Lower lobe of right lung (tissue), 2 donors: ENCODE data around the gene NRIP1. TPM values are rescaled to one million over a fixed set of nuclear protein-coding genes. Genes with fewer than 3 reads are reported as not detected.
A peak's percentile ranks its signal among the peaks of the same experiment; 100 is the strongest.

Experiments
- ATAC-seq, 2 donors: fragments of 200-7000 bp; cut with Tn5 transposase; one replicate each; pipeline ENCODE4 v1.9.1; 2020 to 2022; ENCODE audit warnings: mild to moderate bottlenecking in 2 of 2, moderate library complexity in 2 of 2
- DNase-seq: peaks from one replicate; pipeline ENCODE4 v3.0.0-alpha.2; 2020
- H3K27ac ChIP-seq: fragments of 200-600 bp; one replicate; pipeline ENCODE4 v1.8.0; 2022
- H3K27me3 ChIP-seq: fragments of 200-600 bp; one replicate; pipeline ENCODE4 v1.8.0; 2022; ENCODE audit warnings: low read depth
- H3K36me3 ChIP-seq: fragments of 200-600 bp; one replicate; pipeline ENCODE4 v1.8.0; 2022; ENCODE audit warnings: mild to moderate bottlenecking
- H3K4me1 ChIP-seq: fragments of 200-600 bp; one replicate; pipeline ENCODE4 v1.8.0; 2022
- H3K4me3 ChIP-seq: fragments of 200-600 bp; one replicate; pipeline ENCODE4 v1.8.0; 2022; ENCODE audit warnings: mild to moderate bottlenecking
- H3K9me3 ChIP-seq: fragments of 200-600 bp; one replicate; pipeline ENCODE4 v1.8.0; 2022
- intact Hi-C: fragments of 100-400 bp; cut with DNase I; formaldehyde crosslinking; loops from one replicate; pipeline ENCODE4 v1.11.0; 2022
- total RNA-seq: library from RNA; stranded (reverse); fragmentation: NEBNext Ultra II Directional; extraction: Animal tissue kit (Norgen Biotek cat#: 25700); gene quantifications from one replicate; pipeline ENCODE4 v1.2.1, GENCODE V29; 2021
- TF ChIP-seq, protein P1 (sequence below): fragments of 200-600 bp; IDR thresholded peaks from one replicate; pipeline ENCODE4 v1.8.0; 2022; ENCODE audit warnings: antibody characterized with exemption, mild to moderate bottlenecking
- donor health status: DM: no; HTN: yes; CAD: no; lungs with severe emphysema.

Gene NRIP1
- total RNA-seq, 1 donor from 2014 or later = 60.0 TPM

DNA sequence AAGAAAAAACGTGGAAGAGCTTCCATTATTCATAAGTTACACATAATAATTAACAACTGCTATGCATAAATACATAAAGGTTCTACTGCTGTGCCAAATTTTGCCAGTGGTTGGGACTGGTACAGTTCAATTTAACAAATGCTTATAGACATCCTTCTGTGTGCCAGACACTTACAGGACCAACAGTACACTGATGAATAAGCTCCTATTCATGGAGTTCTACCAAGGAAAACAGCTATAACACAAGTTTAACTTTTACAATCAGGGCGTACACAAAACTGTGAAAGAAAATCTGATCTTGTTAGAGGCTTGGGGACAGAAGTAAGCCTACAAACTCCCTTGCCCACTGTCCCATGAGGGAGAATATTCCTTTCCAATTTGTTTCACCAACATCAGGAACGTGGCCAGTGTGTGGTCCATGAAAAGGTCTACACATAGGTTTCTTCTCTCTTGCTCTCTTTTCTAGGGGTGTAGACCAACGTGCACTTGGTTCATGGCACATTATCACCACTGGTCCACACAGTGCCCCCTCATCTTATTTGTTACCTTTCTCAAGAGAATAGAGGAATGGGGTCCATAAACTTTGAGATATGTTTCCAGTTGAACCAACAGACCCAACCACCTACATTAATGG, 10.1 kb downstream of the NRIP1 start:
- intact Hi-C loops = no loop called here

DNA sequence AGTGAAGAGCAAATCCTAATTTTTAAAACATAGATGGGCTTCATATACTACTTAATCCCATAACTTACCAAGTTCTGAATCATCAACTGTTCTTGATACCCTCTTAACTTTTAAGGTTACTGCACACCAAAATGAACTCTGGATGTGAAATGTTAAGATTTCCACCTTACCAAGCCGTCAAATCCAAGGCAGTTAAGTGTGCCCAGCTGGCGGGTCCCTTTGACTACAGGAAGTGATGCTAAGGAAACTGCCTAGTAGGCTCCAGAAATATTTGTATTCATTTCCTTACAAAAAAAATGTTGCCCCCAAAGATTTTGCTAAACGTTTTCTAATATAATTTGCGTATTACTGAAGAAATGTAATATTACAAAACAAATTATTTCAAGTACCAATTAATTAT, 10.7 kb downstream of the NRIP1 start:
- H3K27ac ChIP-seq = no peak overlapping the region
- TF ChIP-seq, protein P1, sequence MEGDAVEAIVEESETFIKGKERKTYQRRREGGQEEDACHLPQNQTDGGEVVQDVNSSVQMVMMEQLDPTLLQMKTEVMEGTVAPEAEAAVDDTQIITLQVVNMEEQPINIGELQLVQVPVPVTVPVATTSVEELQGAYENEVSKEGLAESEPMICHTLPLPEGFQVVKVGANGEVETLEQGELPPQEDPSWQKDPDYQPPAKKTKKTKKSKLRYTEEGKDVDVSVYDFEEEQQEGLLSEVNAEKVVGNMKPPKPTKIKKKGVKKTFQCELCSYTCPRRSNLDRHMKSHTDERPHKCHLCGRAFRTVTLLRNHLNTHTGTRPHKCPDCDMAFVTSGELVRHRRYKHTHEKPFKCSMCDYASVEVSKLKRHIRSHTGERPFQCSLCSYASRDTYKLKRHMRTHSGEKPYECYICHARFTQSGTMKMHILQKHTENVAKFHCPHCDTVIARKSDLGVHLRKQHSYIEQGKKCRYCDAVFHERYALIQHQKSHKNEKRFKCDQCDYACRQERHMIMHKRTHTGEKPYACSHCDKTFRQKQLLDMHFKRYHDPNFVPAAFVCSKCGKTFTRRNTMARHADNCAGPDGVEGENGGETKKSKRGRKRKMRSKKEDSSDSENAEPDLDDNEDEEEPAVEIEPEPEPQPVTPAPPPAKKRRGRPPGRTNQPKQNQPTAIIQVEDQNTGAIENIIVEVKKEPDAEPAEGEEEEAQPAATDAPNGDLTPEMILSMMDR = no peak
- H3K36me3 ChIP-seq = no peaks in the 10 kb centered on the region
- no peak for ATAC-seq
- intact Hi-C loops = no loop called here
- DNase-seq = no peak
- no peaks in the 10 kb centered on the region for H3K27me3 ChIP-seq
- H3K4me1 ChIP-seq = peaks cover 80% of the 10 kb centered on the region
- H3K4me3 ChIP-seq = no peak overlapping the region
- no peaks in the 10 kb centered on the region for H3K9me3 ChIP-seq

More for the DNA sequence above, 10.1 kb downstream of the NRIP1 start:
- no peak overlapping the region for H3K27ac ChIP-seq
- DNase-seq = no peak
- TF ChIP-seq, protein P1 = no peak
- H3K4me1 ChIP-seq = peaks cover 80% of the 10 kb centered on the region
- no peak for ATAC-seq
- H3K36me3 ChIP-seq = no peaks in the 10 kb centered on the region
- H3K27me3 ChIP-seq = no peaks in the 10 kb centered on the region
- H3K9me3 ChIP-seq = no peaks in the 10 kb centered on the region
- no peak overlapping the region for H3K4me3 ChIP-seq

- peaks cover 74% of the 10 kb centered on the region for H3K4me1 ChIP-seq
- intact Hi-C loops = no loop called here
- no peaks in the 10 kb centered on the region for H3K36me3 ChIP-seq
- DNase-seq = no peak
- ATAC-seq = no peak
- H3K27me3 ChIP-seq = no peaks in the 10 kb centered on the region
- H3K4me3 ChIP-seq = no peak overlapping the region
- TF ChIP-seq, protein P1 = no peak
- no peak overlapping the region for H3K27ac ChIP-seq
- H3K9me3 ChIP-seq = no peaks in the 10 kb centered on the region
Measured at GRCh38 chr21:15053500-15053899, 11.3 kb downstream of the NRIP1 start.

GRCh38 chr21:15052459-15052763, 12.4 kb downstream of the NRIP1 start:
- ATAC-seq (no peak), DNase-seq (no peak)
- Histone ChIP-seq H3K27me3 (no peaks in the 10 kb centered on the region), H3K36me3 (no peaks in the 10 kb centered on the region), H3K4me3 (no peak overlapping the region), H3K27ac (no peak overlapping the region), H3K4me1 (peaks cover 68% of the 10 kb centered on the region), H3K9me3 (no peaks in the 10 kb centered on the region)
- TF ChIP-seq, protein P1 = no peak
- intact Hi-C loops = no loop called here

- Histone ChIP-seq H3K36me3 (no peaks in the 10 kb centered on the region), H3K4me1 (peaks cover 62% of the 10 kb centered on the region), H3K27ac (no peak overlapping the region), H3K9me3 (no peaks in the 10 kb centered on the region), H3K4me3 (no peak overlapping the region), H3K27me3 (no peaks in the 10 kb centered on the region)
- TF ChIP-seq, protein P1 = no peak
- intact Hi-C loops = no loop called here
- peak in 1 of 2 donors; percentile 40 for ATAC-seq
- DNase-seq = no peak
Measured at GRCh38 chr21:15051644-15052458, 12.9 kb downstream of the NRIP1 start.
